NT2/D1 (cell line): ENCODE data around the gene LRFN5.

Experiments used
- SUZ12 ChIP-seq: IDR thresholded peaks from 2 replicates; pipeline ENCODE4 v1.6.1; 2011; ENCODE audit not compliant: insufficient read length, insufficient read depth; ENCODE audit errors: extremely low read depth
- ZNF274 ChIP-seq: IDR thresholded peaks from 2 replicates; pipeline ENCODE4 v1.6.1; 2011; ENCODE audit warnings: mild to moderate bottlenecking, low read depth, low read length

GRCh38 chr14:41859336-41859735 is 252.7 kb downstream of the LRFN5 start:
- no peak for TF ChIP-seq ZNF274
- TF ChIP-seq SUZ12, result no peak
